Thymus (tissue), 11 donors: ENCODE results near the gene PLA2G6. TPM values are rescaled to one million over a fixed set of nuclear protein-coding genes. Genes with fewer than 3 reads are reported as not detected.

Experiments used
- DNase-seq, 9 donors: peaks; one replicate each; pipeline ENCODE4 v3.0.0-alpha.2; 2013; ENCODE audit warnings: low spot score in 9 of 9, low read depth in 6 of 9, missing footprints in 1 of 9
- H3K27ac ChIP-seq, 2 donors: one replicate each; pipeline ENCODE4 v1.5.1; 2013; ENCODE audit warnings: control low read depth in 1 of 2, low read depth in 1 of 2, low read length in 1 of 2, mild to moderate bottlenecking in 1 of 2, moderate library complexity in 1 of 2
- H3K27me3 ChIP-seq, 2 donors: one replicate each; pipeline ENCODE4 v1.5.1; 2013; ENCODE audit warnings: low read length in 1 of 2; ENCODE audit not compliant: control insufficient read depth in 2 of 2, insufficient read depth in 1 of 2
- H3K36me3 ChIP-seq, 2 donors: one replicate each; pipeline ENCODE4 v1.5.1; 2013; ENCODE audit warnings: low read length in 1 of 2, mild to moderate bottlenecking in 1 of 2, moderate library complexity in 1 of 2; ENCODE audit not compliant: control insufficient read depth in 2 of 2, insufficient read depth in 2 of 2
- H3K4me1 ChIP-seq, 2 donors: one replicate each; pipeline ENCODE4 v1.5.1; 2013; ENCODE audit warnings: low read length in 2 of 2; ENCODE audit not compliant: control insufficient read depth in 2 of 2, insufficient read depth in 2 of 2
- H3K4me3 ChIP-seq, 2 donors: one replicate each; pipeline ENCODE4 v1.5.1; 2013; ENCODE audit warnings: low read length in 2 of 2, control low read depth in 1 of 2, mild to moderate bottlenecking in 1 of 2
- H3K9me3 ChIP-seq, 2 donors: one replicate each; pipeline ENCODE4 v1.5.1; 2013; ENCODE audit warnings: low read length in 1 of 2, mild to moderate bottlenecking in 1 of 2; ENCODE audit not compliant: control insufficient read depth in 2 of 2, insufficient read depth in 1 of 2
- WGBS: extraction: QIAGEN DNeasy Blood & Tissue Kit; methylation state at CpG from one replicate; pipeline ENCODE4 v1.1.7; 2013; 5-methylcytosine and 5-hydroxymethylcytosine counted together
- polyA plus RNA-seq: library from polyadenylated mRNA; stranded (reverse); fragments of 200-250 nt; gene quantifications from one replicate; pipeline ENCODE4 v1.2.3, GENCODE V29; 2013
- total RNA-seq: library from RNA; stranded (reverse); fragments of 120-200 nt; gene quantifications from one replicate; pipeline ENCODE4 v1.2.4, GENCODE V29; 2013
- donor health status: healthy.

PLA2G6 gene
- total and polyA plus RNA-seq, 2 donors = 25.6 to 103 TPM

- 94% methylated on average over 28 of the region's 28 CpGs for WGBS
- H3K9me3 ChIP-seq = no peaks in the 10 kb centered on the region
- H3K4me3 ChIP-seq = no peak overlapping the region
- no peak for DNase-seq
- no peaks in the 10 kb centered on the region for H3K4me1 ChIP-seq
- peaks cover 55 to 65% of the 10 kb centered on the region in 2 donors for H3K36me3 ChIP-seq
- no peaks in the 10 kb centered on the region for H3K27me3 ChIP-seq
- no peak overlapping the region for H3K27ac ChIP-seq
Observed at GRCh38 chr22:38132794-38133193, 48.8 kb downstream of the PLA2G6 start.

GRCh38 chr22:38132136-38132535 is 49.5 kb downstream of the PLA2G6 start:
- Histone ChIP-seq H3K27me3 (no peaks in the 10 kb centered on the region), H3K4me1 (no peaks in the 10 kb centered on the region), H3K9me3 (no peaks in the 10 kb centered on the region), H3K4me3 (no peak overlapping the region), H3K27ac (no peak overlapping the region), H3K36me3 (peaks cover 58 to 63% of the 10 kb centered on the region in 2 donors)
- WGBS = 96% methylated on average over 7 of the region's 7 CpGs
- DNase-seq = no peak

- no peaks in the 10 kb centered on the region for H3K4me1 ChIP-seq
- 92% methylated on average over 2 of the region's 2 CpGs for WGBS
- no peak overlapping the region for H3K4me3 ChIP-seq
- H3K27me3 ChIP-seq = no peaks in the 10 kb centered on the region
- DNase-seq = no peak
- no peak overlapping the region for H3K27ac ChIP-seq
- H3K9me3 ChIP-seq = no peaks in the 10 kb centered on the region
- peaks cover 61 to 63% of the 10 kb centered on the region in 2 donors for H3K36me3 ChIP-seq
Observed at GRCh38 chr22:38131399-38131798, 50.2 kb downstream of the PLA2G6 start.

- Histone ChIP-seq H3K27ac (no peak overlapping the region), H3K9me3 (no peaks in the 10 kb centered on the region), H3K27me3 (no peaks in the 10 kb centered on the region), H3K4me3 (no peak overlapping the region), H3K36me3 (peaks cover 63 to 68% of the 10 kb centered on the region in 2 donors), H3K4me1 (no peaks in the 10 kb centered on the region)
- no peak for DNase-seq
- 91% methylated on average over 9 of the region's 9 CpGs for WGBS
Observed at GRCh38 chr22:38129856-38130255, 51.8 kb downstream of the PLA2G6 start.

GRCh38 chr22:38129021-38129420 is 52.6 kb downstream of the PLA2G6 start:
- H3K4me1 ChIP-seq = no peaks in the 10 kb centered on the region
- H3K27me3 ChIP-seq = no peaks in the 10 kb centered on the region
- no peak overlapping the region for H3K27ac ChIP-seq
- WGBS = 92% methylated on average over 10 of the region's 10 CpGs
- H3K4me3 ChIP-seq = no peak overlapping the region
- peaks cover 60 to 66% of the 10 kb centered on the region in 2 donors for H3K36me3 ChIP-seq
- H3K9me3 ChIP-seq = no peaks in the 10 kb centered on the region
- no peak for DNase-seq

- no peak for DNase-seq
- Histone ChIP-seq H3K36me3 (peaks cover 55 to 58% of the 10 kb centered on the region in 2 donors), H3K4me1 (no peaks in the 10 kb centered on the region), H3K27ac (no peak overlapping the region), H3K9me3 (no peaks in the 10 kb centered on the region), H3K27me3 (no peaks in the 10 kb centered on the region), H3K4me3 (no peak overlapping the region)
- WGBS = 98% methylated on average over 9 of the region's 9 CpGs
Observed at GRCh38 chr22:38127869-38128268, 53.8 kb downstream of the PLA2G6 start.

- Histone ChIP-seq H3K4me1 (no peaks in the 10 kb centered on the region), H3K9me3 (no peaks in the 10 kb centered on the region), H3K4me3 (no peak overlapping the region), H3K27me3 (no peaks in the 10 kb centered on the region), H3K36me3 (peaks cover 49 to 53% of the 10 kb centered on the region in 2 donors), H3K27ac (no peak overlapping the region)
- WGBS = 97% methylated on average over 23 of the region's 23 CpGs
- DNase-seq = no peak
Observed at GRCh38 chr22:38126928-38127668, 54.5 kb downstream of the PLA2G6 start.

- no peaks in the 10 kb centered on the region for H3K27me3 ChIP-seq
- WGBS = 99% methylated on average over 11 of the region's 11 CpGs
- no peaks in the 10 kb centered on the region for H3K9me3 ChIP-seq
- DNase-seq = no peak
- H3K36me3 ChIP-seq = peaks cover 43 to 51% of the 10 kb centered on the region in 2 donors
- no peak overlapping the region for H3K27ac ChIP-seq
- no peak overlapping the region for H3K4me3 ChIP-seq
- no peaks in the 10 kb centered on the region for H3K4me1 ChIP-seq
Observed at GRCh38 chr22:38125751-38126201, 55.9 kb downstream of the PLA2G6 start.

GRCh38 chr22:38125038-38125610 is 56.5 kb downstream of the PLA2G6 start:
- Histone ChIP-seq H3K27me3 (no peaks in the 10 kb centered on the region), H3K9me3 (no peaks in the 10 kb centered on the region), H3K27ac (no peak overlapping the region), H3K36me3 (peaks cover 43 to 57% of the 10 kb centered on the region in 2 donors), H3K4me1 (no peaks in the 10 kb centered on the region), H3K4me3 (no peak overlapping the region)
- 98% methylated on average over 14 of the region's 14 CpGs for WGBS
- DNase-seq = no peak
